K562 (cell line): ENCODE measurements around the gene ZCCHC3. TPM values are rescaled to one million over a fixed set of nuclear protein-coding genes. Genes with fewer than 3 reads are reported as not detected.

Experiments used
- ATF1 ChIP-seq, 2 experiments: fragments of 450-650 bp in 1 of 2; IDR thresholded peaks; 2 replicates each; pipeline ENCODE4 v1.6.1; 2016; ENCODE audit warnings: missing compliant biosample characterization in 1 of 2, missing genetic modification characterization in 1 of 2
- CREB1 ChIP-seq, 2 experiments: sonication (generic) in 1 of 2; formaldehyde crosslinking in 1 of 2; IDR thresholded peaks; 2 replicates each; pipeline versions ENCODE4 v1.6.1 to v1.8.0; 2012 to 2022; ENCODE audit warnings: inconsistent platforms in 1 of 2, mild to moderate bottlenecking in 1 of 2, missing genetic modification reagents in 1 of 2, moderate library complexity in 1 of 2
- CTBP1 ChIP-seq: fragments of 450-650 bp; IDR thresholded peaks from 2 replicates; pipeline ENCODE4 v1.6.1; 2016; ENCODE audit warnings: borderline replicate concordance
- ERF ChIP-seq: fragments of 450-650 bp; formaldehyde crosslinking; IDR thresholded peaks from 2 replicates; pipeline ENCODE4 v1.4.0; 2020; ENCODE audit warnings: mild to moderate bottlenecking, mixed read lengths
- GMEB1 ChIP-seq: fragments of 250-450 bp; sonication (Bioruptor Pico); IDR thresholded peaks from 2 replicates; pipeline ENCODE4 v1.4.0; 2020; ENCODE audit warnings: mild to moderate bottlenecking
- KLF16 ChIP-seq: IDR thresholded peaks from 2 replicates; pipeline ENCODE4 v1.6.1; 2016; ENCODE audit warnings: antibody characterized with exemption
- MECOM ChIP-seq: fragments of 250-450 bp; sonication (Bioruptor Pico); IDR thresholded peaks from 2 replicates; pipeline ENCODE4 v1.8.0; 2022; ENCODE audit warnings: inconsistent platforms
- PHF20 ChIP-seq: fragments of 450-650 bp; IDR thresholded peaks from 2 replicates; pipeline ENCODE4 v1.6.1; 2018; ENCODE audit not compliant: partially characterized antibody
- REST ChIP-seq, 2 experiments: fragments of 450-650 bp; formaldehyde crosslinking in 1 of 2; IDR thresholded peaks; 2 replicates each; pipeline versions ENCODE4 v1.4.0 to v1.6.1; 2014 to 2020; ENCODE audit warnings: mild to moderate bottlenecking in 2 of 2, borderline replicate concordance in 1 of 2, low read depth in 1 of 2
- TBP ChIP-seq: optimal IDR thresholded peaks from 2 replicates; pipeline ENCODE3; 2011; ENCODE audit warnings: low read depth, low read length, improper control_type of control experiment
- ZBTB9 ChIP-seq: fragments of 450-650 bp; formaldehyde crosslinking; IDR thresholded peaks from 2 replicates; pipeline ENCODE4 v1.4.0; 2020; ENCODE audit warnings: mild to moderate bottlenecking, moderate library complexity
- ZNF24 ChIP-seq: fragments of 450-650 bp; IDR thresholded peaks from 2 replicates; pipeline ENCODE4 v1.6.1; 2016
- ZNF589 ChIP-seq: fragments of 200-800 bp; sonication (Bioruptor generic); IDR thresholded peaks from 2 replicates; pipeline ENCODE4 v1.6.1; 2016; ENCODE audit warnings: low read depth, missing genetic modification characterization, missing compliant biosample characterization
- polyA plus RNA-seq, 8 experiments: library from polyadenylated mRNA; depleted of rRNA in 4 of 8; stranded (reverse) in 5 of 8; unstranded in 3 of 8; fragments of >200 nt; fragmentation: Nextera tagmentation in 2 of 8; fragmentation: Illumina TruSeq in 1 of 8; extraction: Ambion mirVana in 2 of 8; extraction: Trizol in 1 of 8; gene quantifications; 2 replicates each; pipeline versions ENCODE4 v1.2.1 to v1.2.3, GENCODE V29; 2011 to 2014; ENCODE audit warnings: inconsistent platforms in 1 of 8, missing spikeins in 1 of 8
- total RNA-seq, 7 experiments: library from RNA; depleted of rRNA in 6 of 7; stranded (reverse); fragments of >200 nt in 6 of 7; fragmentation: Illumina TruSeq in 2 of 7; extraction: Trizol in 2 of 7; gene quantifications; 2 replicates each; pipeline versions ENCODE4 v1.2.1 to v1.2.3, GENCODE V29; 2011 to 2021; ENCODE audit warnings: low replicate concordance in 1 of 7

ZCCHC3 gene
- total and polyA plus RNA-seq, 9 of the 15 experiments (the other 6 are each of a cell fraction or from before 2014, with no cell fraction given) = 2.8 to 23.3 (median 16.5) TPM

- TF ChIP-seq GMEB1 = peak; percentile 61
- peak; percentile 41 for TF ChIP-seq PHF20
- TF ChIP-seq REST (IDR thresholded peaks at IDR 0.05; ENCODE audit: borderline replicate concordance) = peak; percentile 34; the same call in 1 of the 2 replicates
- TF ChIP-seq REST (CRISPR knock-in tag; IDR thresholded peaks at IDR 0.05; ENCODE audit: low read depth) = no peak
- TF ChIP-seq MECOM (CRISPR knock-in tag) = no peak
- 0 out of 2 replicates have a peak, but pooled peaks have one; percentile 33 for TF ChIP-seq ZNF24
- 0 out of 2 replicates have a peak, but pooled peaks have one; percentile 49 for TF ChIP-seq ERF
- no peak for TF ChIP-seq ZBTB9
- TF ChIP-seq CTBP1 = peak; percentile 92
- TF ChIP-seq ATF1 (CRISPR knock-in tag; IDR thresholded peaks at IDR 0.05) = no peak
- TF ChIP-seq ATF1 (tag; IDR thresholded peaks at IDR 0.05) = peak; percentile 79
- peak; percentile 88 for TF ChIP-seq TBP
- TF ChIP-seq KLF16 = peak; percentile 54; the same call in 1 of the 2 replicates
- peak; percentile 78 for TF ChIP-seq CREB1 (IDR thresholded peaks at IDR 0.05)
- peak; percentile 78; the same call in 1 of the 2 replicates for TF ChIP-seq CREB1 (CRISPR knock-in tag; IDR thresholded peaks at IDR 0.05)
- 0 out of 2 replicates have a peak, but pooled peaks have one; percentile 25 for TF ChIP-seq ZNF589 (CRISPR knock-in tag)
Observed at GRCh38 chr20:297098-297924, at the start of gene ZCCHC3 (continued).
